GM15510 (cell line): ENCODE measurements around the gene LSM14A.

Experiments used
- POLR2A ChIP-seq: IDR thresholded peaks from 3 replicates; pipeline ENCODE4 v1.6.1; 2011; ENCODE audit warnings: borderline replicate concordance; ENCODE audit not compliant: insufficient read length; ENCODE audit errors: extremely low read depth

Gene LSM14A

DNA sequence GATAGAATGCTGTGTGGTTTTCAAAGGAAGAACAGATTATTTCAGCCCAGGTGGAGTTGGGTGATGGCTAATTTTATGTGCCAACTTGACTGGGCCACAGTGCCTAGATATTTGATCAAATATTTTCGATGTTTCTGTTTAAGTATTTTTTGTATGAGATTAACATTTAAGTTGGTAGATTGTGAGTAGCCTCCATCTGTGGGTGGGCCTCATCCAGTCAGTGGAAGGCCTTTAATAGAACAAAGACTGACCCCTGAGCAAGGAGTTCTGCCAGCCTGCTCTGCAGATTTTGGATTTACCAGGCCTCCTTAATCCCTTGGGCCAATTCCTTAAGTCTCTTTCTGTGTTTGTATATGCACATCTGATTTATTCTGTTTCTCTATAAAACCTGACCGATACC is 13.9 kb downstream of the LSM14A start:
- no peak for TF ChIP-seq POLR2A

DNA sequence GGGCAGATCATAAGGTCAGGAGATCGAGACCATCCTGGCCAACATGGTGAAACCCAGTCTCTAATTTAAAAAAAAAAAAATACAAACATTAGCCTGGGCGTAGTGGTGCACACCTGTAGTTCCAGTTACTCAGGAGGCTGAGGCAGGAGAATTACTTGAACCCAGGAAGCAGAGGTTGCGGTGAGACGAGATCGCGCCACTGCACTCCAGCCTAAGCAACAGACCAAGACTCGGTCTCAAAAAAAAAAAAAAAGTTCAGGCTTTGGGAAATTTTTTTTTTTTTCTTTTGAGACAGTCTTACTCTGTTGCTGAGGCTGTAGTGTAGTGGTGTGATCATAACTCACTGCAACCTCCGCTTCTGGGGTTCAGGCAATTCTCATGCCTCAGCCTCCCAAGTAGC is 14.7 kb downstream of the LSM14A start:
- no peak for TF ChIP-seq POLR2A

DNA sequence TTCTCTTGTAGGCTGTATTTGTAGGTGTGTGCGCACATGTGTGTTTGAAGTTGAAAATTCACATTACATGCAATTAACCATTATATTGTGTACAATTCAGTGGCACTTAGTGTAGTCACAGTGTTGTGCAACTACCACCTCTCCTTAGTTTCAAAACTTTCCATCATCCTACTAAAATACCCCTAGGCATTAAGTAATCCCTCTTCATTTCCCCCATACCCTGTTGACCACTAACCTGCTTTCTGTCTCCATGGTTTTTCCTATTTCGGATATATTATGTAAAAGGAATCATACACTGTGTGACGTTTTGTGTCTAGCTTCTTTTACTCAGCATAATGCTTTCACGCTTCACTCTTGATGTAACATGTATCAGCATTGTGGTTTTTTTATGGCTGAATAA is 16.1 kb downstream of the LSM14A start:
- no peak for TF ChIP-seq POLR2A

DNA sequence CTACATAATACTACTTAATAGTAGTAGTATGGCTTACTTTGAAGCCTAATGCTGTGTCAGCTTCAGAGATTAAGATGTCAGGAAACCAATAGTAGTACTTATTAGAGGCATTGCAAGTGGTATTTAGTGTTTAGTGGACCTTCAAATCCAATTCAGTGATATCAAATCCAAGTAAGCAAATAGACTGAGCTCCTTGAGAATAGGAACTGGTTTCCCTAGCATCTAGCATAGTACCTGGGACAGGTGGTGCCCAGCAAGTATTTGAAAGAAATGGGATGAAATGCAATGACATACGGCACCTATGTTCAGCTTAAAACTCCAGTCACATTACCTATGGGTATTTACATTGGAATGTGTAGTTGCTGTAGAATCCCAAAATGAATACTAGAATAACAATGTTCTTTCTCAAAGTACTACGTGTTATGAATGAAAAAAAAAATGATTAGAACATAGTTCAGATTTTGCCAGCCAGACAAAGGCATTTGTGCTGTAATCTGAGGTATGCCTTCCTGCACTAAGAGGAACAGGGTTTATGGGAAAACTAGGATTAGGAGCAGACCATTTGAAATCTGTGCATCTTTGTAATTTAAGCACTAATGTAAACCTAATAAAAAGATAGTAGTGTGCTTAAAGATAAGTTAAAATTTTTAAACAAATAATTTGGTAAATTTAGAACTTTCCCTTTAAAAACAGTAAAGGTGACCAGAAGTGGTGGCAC is 17.1 kb downstream of the LSM14A start:
- no peak for TF ChIP-seq POLR2A

DNA sequence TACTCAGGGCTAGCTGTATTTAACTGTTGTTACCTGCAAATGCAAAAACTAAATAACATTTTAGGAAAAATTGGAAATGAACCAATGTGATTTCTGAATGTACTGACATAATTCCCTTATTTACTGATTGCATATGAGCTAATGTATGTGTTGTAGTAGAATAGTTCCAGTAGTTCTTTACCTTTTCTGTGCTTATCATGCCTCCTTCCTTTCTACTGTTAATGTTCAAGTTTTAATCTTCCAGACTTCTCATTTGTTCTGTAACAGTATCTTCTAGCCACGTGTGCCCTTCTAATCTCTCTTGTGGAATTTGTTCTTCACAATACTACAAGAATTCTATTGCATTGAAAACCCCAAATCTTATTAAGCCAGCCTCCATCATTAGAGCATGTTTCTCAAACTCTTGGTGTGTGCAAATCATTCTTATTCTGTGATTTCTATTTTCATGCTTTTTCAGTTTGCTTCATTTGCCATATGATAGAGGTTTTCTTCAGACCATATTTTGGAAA is 17.7 kb downstream of the LSM14A start:
- no peak for TF ChIP-seq POLR2A

DNA sequence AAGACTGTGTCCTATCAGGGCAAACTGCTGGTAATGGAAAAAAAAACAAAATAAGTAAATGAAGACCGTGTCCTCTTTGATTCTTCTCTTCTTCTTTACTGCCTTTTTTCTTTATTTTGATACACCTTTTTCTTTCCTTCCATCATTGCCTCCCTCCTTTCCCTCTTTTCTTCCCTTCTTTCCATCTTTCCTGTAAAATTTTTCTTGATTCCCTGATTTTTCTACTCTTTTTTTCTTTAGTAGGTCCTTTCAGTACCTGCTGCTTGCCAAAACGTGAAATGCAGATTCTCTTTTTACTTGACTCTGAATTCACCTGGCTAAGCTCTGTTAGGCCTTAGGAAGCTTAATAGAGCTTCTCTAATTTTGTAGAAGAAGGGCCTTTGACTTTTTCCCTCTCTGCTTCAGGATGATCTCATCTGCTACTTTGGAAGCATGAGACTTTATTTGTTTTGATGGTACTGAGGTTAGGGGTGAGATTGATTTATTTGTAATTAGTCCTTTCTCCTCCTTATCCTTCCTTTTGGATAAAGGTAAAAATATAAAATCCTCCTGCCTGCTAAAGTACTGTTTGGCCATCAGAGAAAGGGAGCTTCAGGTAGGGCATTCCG is 19.2 kb downstream of the LSM14A start:
- TF ChIP-seq POLR2A, result no peak

DNA sequence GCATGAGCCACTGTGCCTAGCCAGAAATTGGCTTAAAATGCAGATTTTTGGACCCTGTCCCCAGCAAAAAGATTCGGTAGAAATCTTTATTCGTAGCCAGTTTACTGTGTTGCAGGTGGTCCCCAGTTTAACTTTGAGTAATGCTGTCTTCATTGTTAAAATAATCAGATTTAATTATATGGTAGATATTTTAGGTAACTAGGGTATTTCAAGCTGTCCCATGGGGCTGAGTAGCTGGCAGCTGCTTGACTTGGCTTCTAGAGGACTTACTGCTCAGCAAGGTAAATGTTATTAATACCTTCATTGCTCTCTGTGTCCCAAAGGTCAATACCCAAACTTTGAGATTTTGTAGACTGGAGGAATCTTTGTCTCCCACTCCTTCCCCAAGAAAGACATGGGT is 21.1 kb downstream of the LSM14A start:
- TF ChIP-seq POLR2A, result no peak

DNA sequence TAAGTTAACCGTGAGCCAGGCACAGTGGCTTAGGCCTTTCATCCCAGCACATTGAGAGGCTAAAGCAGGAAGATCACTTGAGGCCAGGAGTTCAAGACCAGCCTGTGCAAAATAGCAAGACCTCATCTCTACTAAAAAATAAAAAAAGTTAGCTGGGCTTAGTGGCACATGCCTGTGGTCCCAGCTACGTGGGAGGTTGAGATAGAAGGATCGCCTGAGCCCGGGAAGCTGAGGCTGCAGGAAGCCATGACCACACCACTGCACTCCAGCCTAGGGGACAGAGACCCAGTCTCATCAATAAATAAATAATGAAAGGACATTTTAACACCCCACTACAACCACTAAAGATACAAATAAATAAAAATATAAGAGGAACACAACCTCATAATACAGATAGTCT is 21.6 kb downstream of the LSM14A start:
- no peak for TF ChIP-seq POLR2A

DNA sequence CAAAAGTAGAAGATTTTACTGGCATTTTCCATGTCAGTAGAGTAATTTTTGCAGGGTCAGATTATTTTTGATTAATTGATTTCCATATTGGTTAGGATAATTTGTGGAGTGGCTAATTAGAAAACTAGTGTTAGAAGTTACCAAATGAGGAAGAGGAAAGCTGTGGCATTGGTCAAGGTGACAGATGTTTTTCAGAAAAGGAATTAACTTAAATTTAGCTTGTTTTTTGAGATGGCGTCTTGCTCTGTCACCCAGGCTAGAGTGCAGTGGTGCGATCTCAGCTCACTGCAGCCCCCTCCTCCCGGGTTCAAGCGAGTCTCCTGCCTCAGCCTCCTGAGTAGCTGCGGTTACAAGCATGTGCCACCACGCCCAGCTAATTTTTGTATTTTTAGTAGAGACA is 28.8 kb downstream of the LSM14A start:
- no peak for TF ChIP-seq POLR2A

DNA sequence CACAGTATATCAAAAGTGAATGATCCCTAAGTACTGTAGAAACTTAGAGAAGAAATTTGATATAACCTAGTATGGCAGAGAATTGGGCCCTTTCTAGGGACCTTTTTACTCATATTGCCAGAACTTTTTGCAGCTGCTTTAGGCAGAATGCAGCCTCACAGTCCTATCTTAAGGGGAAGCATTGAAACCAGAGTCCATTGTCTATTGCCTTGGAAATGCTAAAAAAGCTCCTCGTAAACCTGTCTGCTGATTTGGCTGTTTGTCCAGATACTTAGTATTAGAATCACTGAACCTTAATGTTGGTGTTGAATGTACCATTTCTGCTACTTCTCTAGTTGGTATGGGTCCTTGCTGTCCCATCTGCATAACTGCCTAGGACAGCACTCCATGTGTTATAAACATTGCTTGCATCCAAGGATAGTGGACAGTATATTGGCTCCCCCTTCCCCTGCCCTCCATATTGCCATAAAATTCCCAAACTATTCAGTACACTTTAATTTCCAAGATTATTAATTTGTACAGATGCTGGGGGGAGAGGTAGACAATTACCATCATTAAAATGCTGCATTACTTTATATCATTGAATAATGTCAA is 36.1 kb downstream of the LSM14A start:
- TF ChIP-seq POLR2A, result no peak

DNA sequence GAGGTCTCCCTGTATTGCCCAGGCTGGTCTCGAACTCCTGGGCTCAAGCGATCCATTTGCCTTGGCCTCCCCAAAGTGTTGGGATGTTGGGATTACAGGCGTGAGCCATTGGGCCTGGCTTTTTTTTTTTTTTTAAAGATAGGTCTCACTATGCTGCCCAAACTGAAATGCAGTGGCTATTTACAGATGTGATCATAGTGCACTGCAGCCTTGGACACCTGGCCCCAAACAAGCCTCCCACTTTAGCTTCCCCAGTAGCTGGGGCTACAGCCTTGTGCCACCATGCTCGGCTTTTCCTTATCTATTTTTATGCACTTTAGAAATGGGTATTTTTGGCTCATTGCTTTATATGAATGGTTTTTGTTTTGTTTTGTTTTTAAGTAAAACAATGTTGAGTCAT is 37.4 kb downstream of the LSM14A start:
- no peak for TF ChIP-seq POLR2A

DNA sequence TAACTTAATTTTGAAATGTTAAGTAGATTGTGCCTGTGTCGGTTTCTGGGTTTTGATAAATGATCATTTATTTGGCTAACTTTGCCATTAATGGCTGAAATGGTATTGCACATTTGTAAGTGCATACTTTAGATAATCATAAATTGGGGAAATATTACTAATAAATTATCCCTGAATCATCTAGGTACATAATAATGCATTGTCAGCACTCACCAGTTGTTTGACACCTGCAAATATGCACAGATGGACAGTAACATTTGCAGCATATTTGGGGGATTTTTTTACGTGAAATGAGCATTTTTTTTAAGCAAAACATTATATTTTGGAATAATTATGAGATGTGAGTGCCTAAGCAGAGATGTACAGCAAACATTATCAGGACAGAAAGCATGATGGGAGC is 41.0 kb downstream of the LSM14A start:
- no peak for TF ChIP-seq POLR2A

DNA sequence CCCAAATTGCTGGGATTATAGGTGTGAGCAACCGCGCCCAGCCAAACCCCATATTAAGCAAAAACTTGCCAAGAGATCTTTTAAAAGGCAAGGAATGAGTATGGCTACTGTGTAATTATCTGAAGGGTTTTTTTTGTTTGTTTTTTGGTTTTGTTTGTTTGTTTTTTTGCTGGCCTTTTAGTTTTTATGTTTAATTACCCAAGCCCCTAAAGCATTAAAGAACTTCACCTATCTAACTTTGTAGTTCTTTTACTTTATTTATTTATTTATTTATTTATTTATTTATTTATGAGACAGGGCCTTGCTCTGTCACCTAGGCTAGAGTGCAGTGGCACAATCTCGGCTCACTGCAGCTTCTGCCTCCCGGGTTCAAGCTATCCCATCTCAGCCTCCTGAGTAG is 41.7 kb downstream of the LSM14A start:
- no peak for TF ChIP-seq POLR2A

DNA sequence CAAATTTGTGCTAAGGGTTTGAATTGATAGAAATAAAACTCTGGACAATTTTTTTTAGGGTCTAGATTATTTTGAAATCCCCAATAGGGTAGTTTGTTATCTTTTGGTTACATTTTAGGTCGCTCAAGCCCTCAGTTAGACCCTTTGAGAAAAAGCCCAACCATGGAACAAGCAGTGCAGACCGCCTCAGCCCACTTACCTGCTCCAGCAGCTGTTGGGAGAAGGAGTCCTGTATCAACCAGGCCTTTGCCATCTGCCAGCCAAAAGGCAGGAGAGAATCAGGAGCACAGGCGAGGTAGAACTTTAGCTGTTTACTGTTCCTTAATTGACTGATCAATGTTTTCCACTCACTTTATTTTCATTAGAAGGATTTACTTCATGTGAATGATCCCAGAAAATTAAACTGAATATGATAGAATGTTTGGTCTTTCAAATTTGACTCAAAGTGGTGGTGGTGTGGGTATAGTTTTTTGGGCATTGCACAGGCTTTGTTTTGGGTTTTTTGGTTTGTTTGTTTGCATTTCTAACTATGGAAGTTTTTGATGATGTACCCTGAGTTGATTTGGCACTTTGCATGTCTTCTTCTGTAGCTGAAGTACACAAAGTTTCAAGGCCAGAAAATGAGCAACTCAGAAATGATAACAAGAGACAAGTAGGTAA is 42.8 kb downstream of the LSM14A start:
- no peak for TF ChIP-seq POLR2A

DNA sequence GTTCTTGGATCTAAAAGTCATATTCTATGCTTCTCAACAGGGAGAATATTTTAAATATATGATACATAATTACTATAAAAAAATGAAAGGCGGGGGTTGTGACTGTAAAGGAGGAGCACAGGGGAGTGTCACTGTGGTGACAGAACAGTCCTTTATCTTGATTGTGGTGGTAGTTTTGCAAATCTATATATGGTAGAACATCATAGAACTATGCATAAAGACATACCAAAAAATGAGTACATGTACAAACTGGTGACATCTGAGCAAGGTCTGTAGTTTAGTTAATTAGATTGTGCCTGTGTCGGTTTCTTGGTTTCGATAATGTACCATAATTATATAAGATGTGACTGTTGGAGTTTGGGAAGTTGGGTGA is 43.3 kb downstream of the LSM14A start:
- no peak for TF ChIP-seq POLR2A
